IPS-20b (cell line): ENCODE results near the gene PCSK2.

Experiments
- H3K27ac ChIP-seq: one replicate; pipeline ENCODE4 v1.5.1; 2013; ENCODE audit warnings: low read length
- H3K27me3 ChIP-seq: 2 replicates; pipeline ENCODE4 v1.6.1; 2013; ENCODE audit warnings: mild to moderate bottlenecking, low read length, inconsistent platforms; ENCODE audit not compliant: insufficient read depth
- H3K36me3 ChIP-seq: 2 replicates; pipeline ENCODE4 v1.6.1; 2013; ENCODE audit warnings: low read depth, mild to moderate bottlenecking, inconsistent platforms, low read length, moderate library complexity; ENCODE audit not compliant: insufficient read depth
- H3K4me1 ChIP-seq: 2 replicates; pipeline ENCODE4 v1.6.1; 2013; ENCODE audit warnings: mild to moderate bottlenecking, control low read depth, inconsistent platforms, low read length, moderate library complexity; ENCODE audit not compliant: insufficient read depth
- H3K4me3 ChIP-seq: 2 replicates; pipeline ENCODE4 v1.5.1; 2013; ENCODE audit warnings: mild to moderate bottlenecking, low read length, inconsistent platforms
- H3K9ac ChIP-seq: 2 replicates; pipeline ENCODE4 v1.6.1; 2013; ENCODE audit warnings: low read depth, mild to moderate bottlenecking, inconsistent platforms, low read length, moderate library complexity
- H3K9me3 ChIP-seq: 2 replicates; pipeline ENCODE4 v1.6.1; 2013; ENCODE audit warnings: mild to moderate bottlenecking, low read depth, low read length, inconsistent platforms; ENCODE audit not compliant: insufficient read depth

PCSK2 gene

DNA sequence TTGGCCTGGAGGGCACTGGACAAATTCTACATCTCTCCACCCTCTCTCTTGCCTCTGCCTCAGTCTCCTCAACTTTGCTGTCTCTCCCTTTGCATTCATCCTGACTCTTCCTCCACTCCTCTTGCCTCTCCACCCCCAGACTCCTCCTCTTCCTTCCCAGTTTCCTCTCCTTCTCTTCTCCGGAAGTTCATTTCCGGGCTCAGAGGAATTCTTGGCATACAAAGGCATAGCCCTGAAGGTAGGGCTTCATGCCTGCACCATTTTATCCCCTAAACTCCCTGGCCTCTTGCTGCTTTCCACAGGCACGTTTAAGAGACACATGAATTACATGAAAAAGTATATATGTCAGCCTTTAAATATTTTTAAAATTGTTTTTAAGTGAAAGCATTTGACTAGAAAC, 293.7 kb downstream of the PCSK2 start:
- Histone ChIP-seq H3K9ac (no peak overlapping the region), H3K9me3 (no peaks in the 10 kb centered on the region), H3K36me3 (no peaks in the 10 kb centered on the region), H3K27ac (no peak overlapping the region), H3K4me1 (no peaks in the 10 kb centered on the region; the same call in 1 of the 2 replicates), H3K4me3 (no peak overlapping the region), H3K27me3 (peaks cover 5% of the 10 kb centered on the region; the same call in 1 of the 2 replicates)

DNA sequence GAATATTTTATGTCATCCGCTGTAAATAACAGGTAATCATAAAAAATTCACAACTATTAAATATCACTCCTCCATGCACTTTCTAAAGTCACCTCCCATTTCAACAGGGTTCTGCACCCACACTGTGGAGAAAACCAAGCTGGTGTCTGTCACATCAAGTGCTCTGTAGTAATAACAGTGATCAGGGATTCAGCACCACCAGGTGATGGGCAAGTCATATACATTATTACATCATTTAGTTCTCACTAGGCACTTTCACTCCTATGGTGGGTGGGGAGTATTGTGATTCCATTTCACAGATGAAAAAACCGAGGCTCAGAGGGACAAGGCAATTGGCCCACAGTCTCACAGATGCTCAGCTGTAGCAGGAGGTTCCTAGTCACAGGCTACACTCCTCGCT, 295.7 kb downstream of the PCSK2 start:
- no peak overlapping the region for H3K27ac ChIP-seq
- H3K9ac ChIP-seq = no peak overlapping the region
- peaks cover 5% of the 10 kb centered on the region; the same call in 1 of the 2 replicates for H3K27me3 ChIP-seq
- no peaks in the 10 kb centered on the region; the same call in 1 of the 2 replicates for H3K4me1 ChIP-seq
- H3K4me3 ChIP-seq = no peak overlapping the region
- no peaks in the 10 kb centered on the region for H3K36me3 ChIP-seq
- no peaks in the 10 kb centered on the region for H3K9me3 ChIP-seq

GRCh38 chr20:17523326-17523725, 296.5 kb downstream of the PCSK2 start:
- Histone ChIP-seq H3K27me3 (peaks cover 11% of the 10 kb centered on the region), H3K4me3 (no peak overlapping the region), H3K36me3 (no peaks in the 10 kb centered on the region), H3K9ac (no peak overlapping the region), H3K4me1 (no peaks in the 10 kb centered on the region; the same call in 1 of the 2 replicates), H3K9me3 (no peaks in the 10 kb centered on the region), H3K27ac (no peak overlapping the region)

GRCh38 chr20:17524560-17524959, 297.7 kb downstream of the PCSK2 start:
- Histone ChIP-seq H3K36me3 (no peaks in the 10 kb centered on the region), H3K4me1 (no peaks in the 10 kb centered on the region; the same call in 1 of the 2 replicates), H3K27ac (no peak overlapping the region), H3K9ac (no peak overlapping the region), H3K9me3 (no peaks in the 10 kb centered on the region), H3K4me3 (no peak overlapping the region), H3K27me3 (peaks cover 19% of the 10 kb centered on the region)

GRCh38 chr20:17525132-17525531, 298.3 kb downstream of the PCSK2 start:
- Histone ChIP-seq H3K27me3 (peaks cover 25% of the 10 kb centered on the region), H3K9ac (no peak overlapping the region), H3K27ac (no peak overlapping the region), H3K4me1 (no peaks in the 10 kb centered on the region; the same call in 1 of the 2 replicates), H3K4me3 (no peak overlapping the region), H3K36me3 (no peaks in the 10 kb centered on the region), H3K9me3 (no peaks in the 10 kb centered on the region)

- H3K4me3 ChIP-seq = no peak overlapping the region
- no peaks in the 10 kb centered on the region for H3K9me3 ChIP-seq
- H3K27ac ChIP-seq = no peak overlapping the region
- peaks cover 30% of the 10 kb centered on the region for H3K27me3 ChIP-seq
- no peaks in the 10 kb centered on the region; the same call in 1 of the 2 replicates for H3K4me1 ChIP-seq
- no peak overlapping the region for H3K9ac ChIP-seq
- H3K36me3 ChIP-seq = no peaks in the 10 kb centered on the region
Observed at GRCh38 chr20:17525650-17526049, 298.8 kb downstream of the PCSK2 start.

- peaks cover 13% of the 10 kb centered on the region for H3K4me1 ChIP-seq
- no peak overlapping the region for H3K9ac ChIP-seq
- no peak overlapping the region for H3K27ac ChIP-seq
- H3K9me3 ChIP-seq = no peaks in the 10 kb centered on the region
- H3K36me3 ChIP-seq = no peaks in the 10 kb centered on the region
- no peak overlapping the region for H3K4me3 ChIP-seq
- H3K27me3 ChIP-seq = peaks cover 29% of the 10 kb centered on the region
Observed at GRCh38 chr20:17529586-17529985, 302.7 kb downstream of the PCSK2 start.

GRCh38 chr20:17530153-17530552, 303.3 kb downstream of the PCSK2 start:
- H3K27ac ChIP-seq = no peak overlapping the region
- no peak overlapping the region for H3K9ac ChIP-seq
- H3K9me3 ChIP-seq = no peaks in the 10 kb centered on the region
- peak overlapping the region; percentile 72 for H3K4me3 ChIP-seq
- peaks cover 27% of the 10 kb centered on the region for H3K27me3 ChIP-seq
- no peaks in the 10 kb centered on the region for H3K36me3 ChIP-seq
- H3K4me1 ChIP-seq = peaks cover 13% of the 10 kb centered on the region; the same call in 1 of the 2 replicates

DNA sequence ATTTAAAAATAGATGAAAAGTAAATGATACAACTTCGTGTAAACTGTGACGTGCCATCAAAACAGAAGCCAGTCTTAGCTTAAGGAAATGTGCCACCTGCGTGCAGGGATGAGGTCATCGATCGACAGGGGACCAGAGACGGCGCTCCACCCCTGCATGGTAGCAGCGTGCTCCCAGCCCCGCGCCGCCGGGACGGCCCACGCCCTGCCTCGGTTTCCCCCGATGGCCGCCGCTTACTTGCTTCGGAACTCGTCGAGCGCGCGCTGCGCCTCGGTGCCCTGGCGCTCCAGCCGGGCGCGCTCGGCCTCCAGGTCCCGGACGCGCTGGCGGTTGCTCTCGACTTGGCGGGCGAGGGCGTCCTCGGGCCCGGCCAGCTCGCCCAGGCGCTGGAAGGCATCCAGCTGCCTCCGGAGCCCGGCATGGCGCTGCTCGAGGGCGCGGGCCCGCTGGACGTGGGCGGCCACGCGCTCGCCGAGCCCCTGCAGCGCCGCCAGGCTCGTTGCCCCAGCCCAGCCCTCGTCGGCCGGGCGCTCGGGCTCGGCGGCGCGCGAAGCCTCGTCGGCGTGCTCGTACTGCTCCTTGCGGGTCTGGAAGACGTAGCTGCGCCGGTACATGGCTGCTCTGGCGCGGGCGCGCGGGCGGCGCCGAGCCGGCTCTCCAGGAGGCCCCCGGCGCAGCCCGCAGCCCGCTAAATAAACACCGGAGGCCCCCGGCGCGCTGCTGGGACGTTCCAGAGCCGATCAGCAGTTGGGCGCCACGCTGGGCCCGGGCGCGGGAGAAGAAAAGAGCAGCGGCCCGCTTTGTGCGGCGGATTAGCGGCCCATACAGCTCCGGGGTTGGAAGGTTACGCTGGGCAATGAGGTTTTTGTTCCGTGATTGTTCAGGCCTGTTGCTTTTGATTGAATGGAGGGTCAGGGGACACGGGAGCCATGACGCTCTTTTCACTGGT, 304.1 kb downstream of the PCSK2 start, which contains the start of gene BFSP1:
Gene BFSP1, minus strand, starts transcription at position 664 of the 949 bp plus-strand sequence. Its CDS starts 50 bp downstream, at position 614.
- Histone ChIP-seq H3K36me3 (no peaks in the 10 kb centered on the region), H3K4me1 (peaks cover 13% of the 10 kb centered on the region; the same call in 1 of the 2 replicates), H3K4me3 (peak within 1 kb of the TSS; percentile 72), H3K9me3 (no peaks in the 10 kb centered on the region), H3K9ac (peak within 1 kb of the TSS; percentile 78; the same call in 1 of the 2 replicates), H3K27ac (no peak within 1 kb of the TSS), H3K27me3 (peaks cover 27% of the 10 kb centered on the region)

DNA sequence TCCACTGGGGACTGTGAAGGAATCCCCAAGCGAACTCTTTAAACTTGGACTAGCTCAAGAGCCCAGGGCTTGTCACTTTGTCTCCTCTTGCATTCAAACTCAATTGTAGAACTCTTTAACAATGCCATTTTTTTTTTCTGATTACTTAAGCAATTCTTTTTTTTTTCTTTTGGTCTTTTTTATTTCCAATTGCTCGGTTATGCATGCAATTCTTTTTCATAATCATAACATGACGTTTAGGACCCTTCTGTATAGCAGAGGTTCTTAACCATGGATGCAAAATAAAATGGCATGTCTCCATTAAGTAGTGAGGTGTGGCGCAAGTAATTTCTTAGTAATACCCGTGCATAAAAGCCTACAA, 304.8 kb downstream of the PCSK2 start:
- no peaks in the 10 kb centered on the region for H3K9me3 ChIP-seq
- peak overlapping the region; percentile 78; the same call in 1 of the 2 replicates for H3K9ac ChIP-seq

GRCh38 chr20:17533396-17533795, 306.6 kb downstream of the PCSK2 start:
- H3K9ac ChIP-seq = no peak overlapping the region; the same call in 1 of the 2 replicates

More for the DNA sequence above, 304.8 kb downstream of the PCSK2 start:
- H3K36me3 ChIP-seq = no peaks in the 10 kb centered on the region
- H3K27ac ChIP-seq = no peak overlapping the region
- H3K4me1 ChIP-seq = peaks cover 15% of the 10 kb centered on the region; the same call in 1 of the 2 replicates
- peak overlapping the region; percentile 72 for H3K4me3 ChIP-seq
- H3K27me3 ChIP-seq = peaks cover 27% of the 10 kb centered on the region

More at GRCh38 chr20:17533396-17533795, 306.6 kb downstream of the PCSK2 start:
- Histone ChIP-seq H3K9me3 (no peaks in the 10 kb centered on the region), H3K4me1 (peaks cover 19% of the 10 kb centered on the region), H3K27ac (peak overlapping the region; percentile 50), H3K4me3 (no peak overlapping the region), H3K36me3 (no peaks in the 10 kb centered on the region), H3K27me3 (peaks cover 22% of the 10 kb centered on the region)
